Keratinocyte (primary cell): ENCODE data around the gene ENPP3. TPM values are rescaled to one million over a fixed set of nuclear protein-coding genes. Genes with fewer than 3 reads are reported as not detected.

Experiments
- DNase-seq: peaks from one replicate; pipeline ENCODE4 v3.0.0-alpha.2; 2011; ENCODE audit warnings: low read depth, missing footprints, low spot score
- FAIRE-seq: peaks from 2 replicates; lab custom pipeline; 2011; peaks lifted over from hg19 to GRCh38; lab: Jason Lieb, UNC
- H2AFZ ChIP-seq: 2 replicates; pipeline ENCODE4 v1.6.0; 2012; ENCODE audit warnings: low read length, control low read depth, inconsistent platforms; ENCODE audit not compliant: control insufficient read depth
- H3K27ac ChIP-seq: 2 replicates; pipeline ENCODE4 v1.5.1; 2011; ENCODE audit warnings: low read length; ENCODE audit not compliant: control insufficient read depth, insufficient read depth
- H3K27me3 ChIP-seq: 3 replicates; pipeline ENCODE4 v1.6.0; 2011; ENCODE audit warnings: low read length; ENCODE audit not compliant: control insufficient read depth, insufficient read depth; ENCODE audit errors: extremely low read depth
- H3K36me3 ChIP-seq, 2 experiments: 2 replicates in 1 of 2; 3 replicates in 1 of 2; pipeline ENCODE4 v1.5.1; 2011; ENCODE audit warnings: low read length in 2 of 2, mild to moderate bottlenecking in 1 of 2; ENCODE audit not compliant: control insufficient read depth in 2 of 2, insufficient read depth in 2 of 2; ENCODE audit errors: extremely low read depth in 1 of 2
- H3K4me1 ChIP-seq: 3 replicates; pipeline ENCODE4 v1.5.1; 2011; ENCODE audit warnings: low read length; ENCODE audit not compliant: control insufficient read depth, insufficient read depth; ENCODE audit errors: extremely low read depth
- H3K4me2 ChIP-seq: 3 replicates; pipeline ENCODE4 v1.6.0; 2011; ENCODE audit warnings: low read depth, low read length; ENCODE audit not compliant: control insufficient read depth, insufficient read depth; ENCODE audit errors: extremely low read depth
- H3K4me3 ChIP-seq, 3 experiments: fragments of 200-600 bp in 1 of 3; sonication (generic) in 1 of 3; 2 replicates in 2 of 3; 3 replicates in 1 of 3; pipeline ENCODE4 v1.5.1; 2011 to 2016; ENCODE audit warnings: low read length in 3 of 3, mild to moderate bottlenecking in 3 of 3, control low read depth in 2 of 3, inconsistent platforms in 1 of 3, low read depth in 1 of 3, mixed read lengths in 1 of 3, mixed run types in 1 of 3, moderate library complexity in 1 of 3; ENCODE audit not compliant: control insufficient read depth in 2 of 3, insufficient read depth in 2 of 3; ENCODE audit errors: extremely low read depth in 1 of 3
- H3K79me2 ChIP-seq: 2 replicates; pipeline ENCODE4 v1.6.0; 2012; ENCODE audit warnings: low read length; ENCODE audit not compliant: control insufficient read depth, insufficient read depth
- H3K9ac ChIP-seq: 3 replicates; pipeline ENCODE4 v1.6.0; 2011; ENCODE audit warnings: low read length; ENCODE audit not compliant: control insufficient read depth, insufficient read depth; ENCODE audit errors: extremely low read depth
- H3K9me1 ChIP-seq: 3 replicates; pipeline ENCODE4 v1.6.0; 2011; ENCODE audit warnings: low read length; ENCODE audit not compliant: control insufficient read depth, insufficient read depth; ENCODE audit errors: extremely low read depth
- H3K9me3 ChIP-seq: 2 replicates; pipeline ENCODE4 v1.5.1; 2012; ENCODE audit warnings: low read depth, low read length; ENCODE audit not compliant: control insufficient read depth
- H4K20me1 ChIP-seq: 3 replicates; pipeline ENCODE4 v1.6.0; 2011; ENCODE audit warnings: low read length; ENCODE audit not compliant: control insufficient read depth, insufficient read depth; ENCODE audit errors: extremely low read depth
- CTCF ChIP-seq, 3 experiments: IDR thresholded peaks in 1 of 3; conservative IDR thresholded peaks in 1 of 3; optimal IDR thresholded peaks in 1 of 3; 2 replicates in 2 of 3; 3 replicates in 1 of 3; pipeline versions ENCODE3 to v1.5.1; 2011; ENCODE audit warnings: low read length in 3 of 3, mild to moderate bottlenecking in 3 of 3, moderate library complexity in 2 of 3, control low read depth in 1 of 3, inconsistent platforms in 1 of 3; ENCODE audit not compliant: insufficient read depth in 2 of 3; ENCODE audit errors: extremely low read depth in 1 of 3
- EZH2 ChIP-seq: IDR thresholded peaks from one replicate; pipeline ENCODE4 v1.6.1; 2012; ENCODE audit warnings: inconsistent platforms, mild to moderate bottlenecking, low read length, moderate library complexity
- dilution Hi-C: fragments of 300-500 bp; cut with MboI; formaldehyde crosslinking; loops from one replicate; pipeline ENCODE4 v1.7.0; 2020; ENCODE audit warnings: low sequenced_read_pairs; ENCODE audit not compliant: extremely low pct_ligation_motif_present
- polyA plus RNA-seq, 5 experiments: library from polyadenylated mRNA; depleted of rRNA in 3 of 5; stranded (reverse) in 3 of 5; stranded (forward) in 1 of 5; unstranded in 1 of 5; fragments of >200 nt; gene quantifications; 1 replicate in 1 of 5; 2 replicates in 3 of 5; 3 replicates in 1 of 5; pipeline versions ENCODE4 v1.2.1 to v1.2.3, GENCODE V29; 2011 to 2012; ENCODE audit warnings: missing spikeins in 2 of 5, low read depth in 1 of 5, low replicate concordance in 1 of 5

The ENPP3 gene
- polyA plus RNA-seq, 1 donor (not counting 4 experiments of a cell fraction or from before 2014, with no cell fraction given): not detected

GRCh38 chr6:131640100-131640499 lies 3.0 kb downstream of the ENPP3 start:
- H3K36me3 ChIP-seq: no peaks in the 10 kb centered on the region
- dilution Hi-C loops: no loop called here
- no peaks in the 10 kb centered on the region for H3K9me1 ChIP-seq

GRCh38 chr6:131640576-131640975 lies 3.5 kb downstream of the ENPP3 start:
- no peaks in the 10 kb centered on the region for H3K9me3 ChIP-seq
- dilution Hi-C loops: no loop called here
- no peaks in the 10 kb centered on the region for H3K79me2 ChIP-seq
- no peaks in the 10 kb centered on the region for H3K4me1 ChIP-seq
- no peak overlapping the region for H3K9ac ChIP-seq
- no peaks in the 10 kb centered on the region for H3K36me3 ChIP-seq
- no peak overlapping the region for H3K4me2 ChIP-seq
- H3K27ac ChIP-seq: no peak overlapping the region
- H3K4me3 ChIP-seq: no peak overlapping the region
- no peak for TF ChIP-seq CTCF (optimal IDR thresholded peaks at IDR 0.05 in 1 of 3, IDR thresholded peaks at IDR 0.05 in 1 of 3, conservative IDR thresholded peaks at IDR 0.05 in 1 of 3; ENCODE audit: extremely low read depth in 1 of 3, insufficient read depth in 2 of 3, low read length in 3 of 3)
- no peak for TF ChIP-seq EZH2
- H4K20me1 ChIP-seq: no peaks in the 10 kb centered on the region
- no peak for FAIRE-seq
- H3K27me3 ChIP-seq: no peaks in the 10 kb centered on the region
- no peak overlapping the region for H2AFZ ChIP-seq
- no peaks in the 10 kb centered on the region for H3K9me1 ChIP-seq
- no peak for DNase-seq

More at GRCh38 chr6:131640100-131640499, 3.0 kb downstream of the ENPP3 start:
- H3K79me2 ChIP-seq: no peaks in the 10 kb centered on the region
- H2AFZ ChIP-seq: no peak overlapping the region
- H3K9me3 ChIP-seq: no peaks in the 10 kb centered on the region
- no peak overlapping the region for H3K4me2 ChIP-seq
- H3K4me3 ChIP-seq: no peak overlapping the region
- FAIRE-seq (no peak), DNase-seq (no peak)
- TF ChIP-seq CTCF (optimal IDR thresholded peaks at IDR 0.05 in 1 of 3, IDR thresholded peaks at IDR 0.05 in 1 of 3, conservative IDR thresholded peaks at IDR 0.05 in 1 of 3; ENCODE audit: extremely low read depth in 1 of 3, insufficient read depth in 2 of 3, low read length in 3 of 3) (no peak), EZH2 (no peak)
- H3K27ac ChIP-seq: no peak overlapping the region
- H4K20me1 ChIP-seq: no peaks in the 10 kb centered on the region
- H3K9ac ChIP-seq: no peak overlapping the region
- H3K4me1 ChIP-seq: no peaks in the 10 kb centered on the region
- no peaks in the 10 kb centered on the region for H3K27me3 ChIP-seq
